PC-3 (cell line): ENCODE data around the gene ARFIP1.

Experiments used
- CTCF ChIP-seq: fragments of 300-600 bp; sonication (generic); conservative IDR thresholded peaks from 2 replicates; pipeline ENCODE4 v1.5.1; 2017; ENCODE audit warnings: antibody characterized with exemption, low read depth, mild to moderate bottlenecking, low read length
- EZH2phosphoT487 ChIP-seq: fragments of 300-600 bp; sonication (generic); IDR thresholded peaks from 2 replicates; pipeline ENCODE4 v1.6.1; 2018; ENCODE audit warnings: mild to moderate bottlenecking, antibody characterized with exemption, low read length, borderline replicate concordance

GRCh38 chr4:152880263-152880662, 100.5 kb downstream of the ARFIP1 start:
- TF ChIP-seq CTCF (no peak), EZH2phosphoT487 (no peak)
